ENCODE measurements around the gene CDHR2. TPM values are rescaled to one million over a fixed set of nuclear protein-coding genes. Genes with fewer than 3 reads are reported as not detected.

CDHR2 gene
- total and polyA plus RNA-seq, 2 donors (not counting 3 experiments of a cell fraction or from before 2014, with no cell fraction given) = not detected

DNA sequence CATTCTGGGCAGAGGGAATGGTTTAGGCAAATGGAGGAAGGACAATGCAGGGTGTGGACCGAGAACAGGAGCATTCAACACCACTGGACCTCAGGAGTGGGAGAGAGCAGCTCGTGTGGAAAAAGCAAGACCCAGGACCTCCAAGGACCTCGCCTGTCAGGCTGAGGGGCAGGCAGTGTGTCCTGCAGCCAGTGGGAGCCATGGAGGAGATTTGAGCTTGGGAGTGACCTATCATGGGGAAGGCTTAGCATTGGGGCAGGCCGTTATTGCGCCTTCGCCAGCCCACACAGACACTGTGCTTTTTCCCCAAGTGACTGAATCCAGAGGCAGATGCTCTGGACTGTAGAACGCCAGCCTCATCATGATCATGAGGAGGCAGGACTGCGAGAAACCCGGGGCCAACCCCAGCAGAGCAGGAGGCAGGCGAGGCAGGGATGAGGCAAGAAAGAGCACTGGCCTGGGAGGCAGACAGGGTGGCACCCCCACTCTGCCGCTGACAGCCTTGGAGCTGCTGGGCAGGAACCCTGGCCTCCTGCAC is 3.3 kb downstream of the CDHR2 start:
- Histone ChIP-seq H4K20me1 (replicated peaks; ENCODE audit: control insufficient read depth, extremely low read depth, insufficient read depth, low read length) (no peaks in the 10 kb centered on the region), H3K4me3 (replicated peaks in 1 of 3; ENCODE audit: insufficient read depth in 1 of 3, low read depth in 1 of 3, low read length in 3 of 3) (no peak overlapping the region), H3K27me3 (ENCODE audit: control insufficient read depth in 2 of 2, insufficient read depth in 2 of 2, low read length in 2 of 2) (no peaks in the 10 kb centered on the region), H3K9ac (replicated peaks; ENCODE audit: extremely low read depth, insufficient read depth, low read length) (no peak overlapping the region), H3K9me3 (replicated peaks; ENCODE audit: control insufficient read depth, insufficient read depth, low read length) (no peaks in the 10 kb centered on the region), H3K4me2 (ENCODE audit: insufficient read depth, low read length) (no peak overlapping the region), H3K4me1 (ENCODE audit: control insufficient read depth, extremely low read depth, insufficient read depth, low read length) (no peaks in the 10 kb centered on the region), H3K79me2 (ENCODE audit: control insufficient read depth, insufficient read depth, low read length) (no peaks in the 10 kb centered on the region), H3K36me3 (ENCODE audit: control insufficient read depth in 2 of 2, extremely low read depth in 1 of 2, insufficient read depth in 2 of 2, low read length in 2 of 2) (no peaks in the 10 kb centered on the region), H3K27ac (ENCODE audit: insufficient read depth, low read depth, low read length) (no peak overlapping the region), H3K9me1 (replicated peaks; ENCODE audit: control insufficient read depth, extremely low read depth, insufficient read depth, low read length) (no peaks in the 10 kb centered on the region), H2AFZ (ENCODE audit: low read depth, low read length) (no peak overlapping the region)
- DNase-seq (ENCODE audit: low read depth, low spot score) = no peak
- TF ChIP-seq POLR2AphosphoS5 (IDR thresholded peaks at IDR 0.05; ENCODE audit: insufficient read depth, low read depth, low read length) (no peak), GATA2 (IDR thresholded peaks at IDR 0.05; ENCODE audit: insufficient read depth, insufficient read length, low read depth, low read length) (no peak), EZH2 (IDR thresholded peaks at IDR 0.05; ENCODE audit: borderline replicate concordance, low read depth, low read length, severe bottlenecking) (no peak)
- intact Hi-C loops (cut with micrococcal nuclease) = no loop called here
- BruUV-seq (replicated peaks) = no TSS peak
- ChIA-PET POLR2A (no interaction called here), CTCF (interaction anchor here (0.9 to 1.0 kb wide), 2 partner anchors 10 kb away, joined by 3 to 5 read pairs; no protein-coding TSS in a partner anchor)
- dilution Hi-C loops (cut with MboI; ENCODE audit: extremely low pct_ligation_motif_present, low sequenced_read_pairs) = no loop called here
- FAIRE-seq = no peak

DNA sequence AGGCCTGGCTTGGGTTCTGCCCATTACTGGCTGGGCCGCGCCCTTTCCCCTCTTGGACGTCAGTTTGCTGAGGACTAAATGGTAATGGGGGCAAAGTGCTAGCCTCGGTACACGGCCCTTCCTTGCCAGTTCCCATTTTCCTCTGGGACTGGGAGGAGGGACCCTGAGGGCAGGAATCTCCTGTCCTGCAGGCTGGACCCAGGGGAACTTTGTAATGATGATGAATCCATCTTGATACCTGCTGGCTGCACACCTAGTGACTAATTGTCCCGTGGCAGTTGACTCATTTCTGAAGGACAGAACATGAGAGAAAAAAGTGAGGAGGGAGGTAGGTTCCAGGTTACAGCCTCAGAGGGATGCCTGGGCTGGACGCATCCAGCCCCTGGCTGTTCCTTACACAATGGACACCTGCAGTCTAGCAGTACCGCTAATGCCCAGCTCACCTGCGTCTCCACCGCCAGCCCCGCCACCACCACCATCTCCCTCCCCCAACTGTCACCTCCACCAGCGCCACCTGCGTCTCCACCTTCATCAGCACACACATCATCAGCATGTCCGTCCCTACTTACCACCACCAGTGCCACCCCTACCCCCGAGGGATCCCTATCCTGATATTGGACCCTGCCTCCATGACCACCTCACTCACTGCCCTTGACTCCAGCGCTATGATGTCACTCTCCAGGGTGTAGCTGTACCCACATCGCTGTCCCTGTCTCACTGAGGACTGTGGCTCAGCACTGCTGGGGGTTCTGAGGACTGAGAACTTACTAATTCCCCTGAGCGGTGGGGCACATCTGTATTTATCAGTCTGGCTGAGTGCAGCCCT is 4.3 kb downstream of the CDHR2 start:
- no peaks in the 10 kb centered on the region for H4K20me1 ChIP-seq (replicated peaks; ENCODE audit: control insufficient read depth, extremely low read depth, insufficient read depth, low read length)
- POLR2A ChIA-PET = no interaction called here
- H3K27ac ChIP-seq (ENCODE audit: insufficient read depth, low read depth, low read length) = no peak overlapping the region
- FAIRE-seq = no peak
- DNase-seq (ENCODE audit: low read depth, low spot score) = no peak
- TF ChIP-seq POLR2AphosphoS5 (IDR thresholded peaks at IDR 0.05; ENCODE audit: insufficient read depth, low read depth, low read length) (no peak), JUN (IDR thresholded peaks at IDR 0.05; ENCODE audit: borderline replicate concordance, insufficient read depth, insufficient read length, low read depth) (no peak), MYC (IDR thresholded peaks at IDR 0.05; ENCODE audit: low read depth, low read length) (no peak), FOS (IDR thresholded peaks at IDR 0.05; ENCODE audit: borderline replicate concordance, insufficient read depth, low read length) (no peak), POLR2A (IDR thresholded peaks at IDR 0.05; ENCODE audit: low read depth, low read length) (no peak), EZH2 (IDR thresholded peaks at IDR 0.05; ENCODE audit: borderline replicate concordance, low read depth, low read length, severe bottlenecking) (no peak), GATA2 (IDR thresholded peaks at IDR 0.05; ENCODE audit: insufficient read depth, insufficient read length, low read depth, low read length) (no peak)
- TF ChIP-seq, protein P1, sequence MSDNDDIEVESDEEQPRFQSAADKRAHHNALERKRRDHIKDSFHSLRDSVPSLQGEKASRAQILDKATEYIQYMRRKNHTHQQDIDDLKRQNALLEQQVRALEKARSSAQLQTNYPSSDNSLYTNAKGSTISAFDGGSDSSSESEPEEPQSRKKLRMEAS (IDR thresholded peaks at IDR 0.05; ENCODE audit: insufficient read depth, insufficient read length) = no peak
- TF ChIP-seq, protein P2, sequence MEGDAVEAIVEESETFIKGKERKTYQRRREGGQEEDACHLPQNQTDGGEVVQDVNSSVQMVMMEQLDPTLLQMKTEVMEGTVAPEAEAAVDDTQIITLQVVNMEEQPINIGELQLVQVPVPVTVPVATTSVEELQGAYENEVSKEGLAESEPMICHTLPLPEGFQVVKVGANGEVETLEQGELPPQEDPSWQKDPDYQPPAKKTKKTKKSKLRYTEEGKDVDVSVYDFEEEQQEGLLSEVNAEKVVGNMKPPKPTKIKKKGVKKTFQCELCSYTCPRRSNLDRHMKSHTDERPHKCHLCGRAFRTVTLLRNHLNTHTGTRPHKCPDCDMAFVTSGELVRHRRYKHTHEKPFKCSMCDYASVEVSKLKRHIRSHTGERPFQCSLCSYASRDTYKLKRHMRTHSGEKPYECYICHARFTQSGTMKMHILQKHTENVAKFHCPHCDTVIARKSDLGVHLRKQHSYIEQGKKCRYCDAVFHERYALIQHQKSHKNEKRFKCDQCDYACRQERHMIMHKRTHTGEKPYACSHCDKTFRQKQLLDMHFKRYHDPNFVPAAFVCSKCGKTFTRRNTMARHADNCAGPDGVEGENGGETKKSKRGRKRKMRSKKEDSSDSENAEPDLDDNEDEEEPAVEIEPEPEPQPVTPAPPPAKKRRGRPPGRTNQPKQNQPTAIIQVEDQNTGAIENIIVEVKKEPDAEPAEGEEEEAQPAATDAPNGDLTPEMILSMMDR (IDR thresholded peaks at IDR 0.05; ENCODE audit: extremely low read depth in 1 of 2, insufficient read depth in 1 of 2, low read depth in 1 of 2, low read length in 2 of 2) = no peak
- H3K9me1 ChIP-seq (replicated peaks; ENCODE audit: control insufficient read depth, extremely low read depth, insufficient read depth, low read length) = no peaks in the 10 kb centered on the region
- no peaks in the 10 kb centered on the region for H3K4me1 ChIP-seq (ENCODE audit: control insufficient read depth, extremely low read depth, insufficient read depth, low read length)
- H3K9me3 ChIP-seq (replicated peaks; ENCODE audit: control insufficient read depth, insufficient read depth, low read length) = no peaks in the 10 kb centered on the region
- intact Hi-C loops (cut with micrococcal nuclease) = no loop called here
- no peaks in the 10 kb centered on the region for H3K79me2 ChIP-seq (ENCODE audit: control insufficient read depth, insufficient read depth, low read length)
- CTCF ChIA-PET = interaction anchor here (1.0 kb wide), 1 partner anchor 11 kb away, joined by 5 read pairs; no protein-coding TSS in a partner anchor
- dilution Hi-C loops (cut with MboI; ENCODE audit: extremely low pct_ligation_motif_present, low sequenced_read_pairs) = no loop called here
- no peaks in the 10 kb centered on the region for H3K36me3 ChIP-seq (ENCODE audit: control insufficient read depth in 2 of 2, extremely low read depth in 1 of 2, insufficient read depth in 2 of 2, low read length in 2 of 2)
- H3K27me3 ChIP-seq (ENCODE audit: control insufficient read depth in 2 of 2, insufficient read depth in 2 of 2, low read length in 2 of 2) = no peaks in the 10 kb centered on the region
- no peak overlapping the region for H2AFZ ChIP-seq (ENCODE audit: low read depth, low read length)
- H3K4me2 ChIP-seq (ENCODE audit: insufficient read depth, low read length) = no peak overlapping the region
- BruUV-seq (replicated peaks) = no TSS peak
- H3K4me3 ChIP-seq (replicated peaks in 1 of 3; ENCODE audit: insufficient read depth in 1 of 3, low read depth in 1 of 3, low read length in 3 of 3) = no peak overlapping the region
- H3K9ac ChIP-seq (replicated peaks; ENCODE audit: extremely low read depth, insufficient read depth, low read length) = no peak overlapping the region

Measured in endothelial cell of umbilical vein (primary cell).